Neural cell (in vitro differentiated cells): Measurements from ENCODE around the gene DHCR24. TPM values are rescaled to one million over a fixed set of nuclear protein-coding genes. Genes with fewer than 3 reads are reported as not detected.

Experiments used
- H2AFZ ChIP-seq: fragments of 200-600, 300-800 bp; sonication (generic), shearing (Covaris generic); 2 replicates; pipeline ENCODE4 v1.6.0; 2014; ENCODE audit warnings: low read depth, mild to moderate bottlenecking, antibody characterized with exemption, low read length, moderate library complexity
- H3F3A ChIP-seq: fragments of 200-600 bp; shearing (Covaris generic); 2 replicates; pipeline ENCODE4 v1.6.1; 2016; ENCODE audit warnings: mild to moderate bottlenecking, moderate library complexity, mixed read lengths, antibody characterized with exemption, low read length; ENCODE audit not compliant: insufficient read depth, poor library complexity, severe bottlenecking
- H3K27ac ChIP-seq: fragments of 200-600, 300-800 bp; sonication (generic), shearing (Covaris generic); 2 replicates; pipeline ENCODE4 v1.5.1; 2014; ENCODE audit warnings: mild to moderate bottlenecking, low read length, moderate library complexity
- H3K27me3 ChIP-seq: fragments of 300-800, 200-600 bp; sonication (generic), shearing (Covaris generic); 2 replicates; pipeline ENCODE4 v1.6.0; 2014; ENCODE audit warnings: mild to moderate bottlenecking, low read depth, low read length, moderate library complexity; ENCODE audit not compliant: insufficient read depth
- H3K36me3 ChIP-seq: fragments of 300-800, 200-600 bp; sonication (generic), shearing (Covaris generic); 2 replicates; pipeline ENCODE4 v1.5.1; 2014; ENCODE audit warnings: mild to moderate bottlenecking, antibody characterized with exemption, low read length, moderate library complexity; ENCODE audit not compliant: insufficient read depth
- H3K4me2 ChIP-seq: fragments of 300-800, 200-600 bp; sonication (generic), shearing (Covaris generic); 2 replicates; pipeline ENCODE4 v1.6.0; 2014; ENCODE audit warnings: mild to moderate bottlenecking, low read length
- H3K4me3 ChIP-seq: fragments of 300-800, 200-600 bp; sonication (generic), shearing (Covaris generic); 2 replicates; pipeline ENCODE4 v1.5.1; 2014; ENCODE audit warnings: mild to moderate bottlenecking, low read length, moderate library complexity
- H3K79me2 ChIP-seq: fragments of 200-600 bp; shearing (Covaris generic); replicated peaks from 2 replicates; pipeline ENCODE4 v1.6.0; 2014; ENCODE audit warnings: mild to moderate bottlenecking, low read length, moderate library complexity; ENCODE audit not compliant: insufficient read depth
- H3K9ac ChIP-seq: fragments of 300-800, 200-600 bp; sonication (generic), shearing (Covaris generic); 2 replicates; pipeline ENCODE4 v1.6.1; 2016; ENCODE audit warnings: mild to moderate bottlenecking, low read length, mixed read lengths
- H3K9me2 ChIP-seq: fragments of 200-600 bp; shearing (Covaris generic); 2 replicates; pipeline ENCODE4 v1.6.1; 2016; ENCODE audit warnings: mild to moderate bottlenecking, low read length, mixed read lengths; ENCODE audit not compliant: insufficient read depth
- H3K9me3 ChIP-seq: fragments of 200-600, 300-800 bp; sonication (generic), shearing (Covaris generic); 2 replicates; pipeline ENCODE4 v1.6.1; 2016; ENCODE audit warnings: mild to moderate bottlenecking, mixed run types, low read length, moderate library complexity, mixed read lengths
- H4K20me1 ChIP-seq: fragments of 200-600 bp; shearing (Covaris generic); 2 replicates; pipeline ENCODE4 v1.6.1; 2016; ENCODE audit warnings: mild to moderate bottlenecking, mixed run types; ENCODE audit not compliant: insufficient read depth
- EP300 ChIP-seq: fragments of 450-650 bp; conservative IDR thresholded peaks from 2 replicates; pipeline ENCODE4 v1.6.1; 2014; ENCODE audit warnings: antibody characterized with exemption, mild to moderate bottlenecking, moderate library complexity; ENCODE audit not compliant: poor library complexity, severe bottlenecking
- EZH2 ChIP-seq: fragments of 200-600, 300-800 bp; shearing (Covaris generic), sonication (generic); IDR thresholded peaks from 2 replicates; pipeline ENCODE4 v1.6.1; 2014; ENCODE audit warnings: antibody characterized with exemption, low read length, borderline replicate concordance, mild to moderate bottlenecking; ENCODE audit not compliant: insufficient read depth, poor library complexity, severe bottlenecking
- MXI1 ChIP-seq: fragments of 450-650 bp; conservative IDR thresholded peaks from 2 replicates; pipeline ENCODE4 v1.6.1; 2014; ENCODE audit warnings: antibody characterized with exemption, mild to moderate bottlenecking; ENCODE audit not compliant: poor library complexity, severe bottlenecking
- POLR2AphosphoS5 ChIP-seq: IDR thresholded peaks from 2 replicates; pipeline ENCODE4 v1.6.1; 2012
- RAD21 ChIP-seq: fragments of 450-650 bp; conservative IDR thresholded peaks from 2 replicates; pipeline ENCODE4 v1.6.1; 2014; ENCODE audit warnings: antibody characterized with exemption, mild to moderate bottlenecking, moderate library complexity
- SMC3 ChIP-seq: fragments of 450-650 bp; conservative IDR thresholded peaks from 2 replicates; pipeline ENCODE4 v1.6.1; 2014; ENCODE audit warnings: antibody characterized with exemption, mild to moderate bottlenecking, moderate library complexity; ENCODE audit not compliant: poor library complexity
- TAF1 ChIP-seq: IDR thresholded peaks from 2 replicates; pipeline ENCODE4 v1.6.1; 2012; ENCODE audit warnings: low read depth
- polyA plus RNA-seq: library from polyadenylated mRNA; depleted of rRNA; stranded (reverse); fragments of >200 nt; gene quantifications from 2 replicates; pipeline ENCODE4 v1.2.3, GENCODE V29; 2014
- TF ChIP-seq, protein P1 (sequence below): IDR thresholded peaks from 2 replicates; pipeline ENCODE4 v1.6.1; 2012; ENCODE audit warnings: borderline replicate concordance
- TF ChIP-seq, protein P2 (sequence below): fragments of 450-650 bp; IDR thresholded peaks from 2 replicates; pipeline ENCODE4 v1.5.1; 2014; ENCODE audit warnings: antibody characterized with exemption, mild to moderate bottlenecking, moderate library complexity; ENCODE audit not compliant: poor library complexity, severe bottlenecking

The DHCR24 gene
- polyA plus RNA-seq, 1 donor from 2014 or later: 91.3 TPM

- H3K79me2 ChIP-seq: no peaks in the 10 kb centered on the region
- no peaks in the 10 kb centered on the region for H3F3A ChIP-seq
- no peak overlapping the region for H3K4me2 ChIP-seq
- H2AFZ ChIP-seq: no peak overlapping the region
- no peak overlapping the region for H3K4me3 ChIP-seq
- H3K36me3 ChIP-seq: no peaks in the 10 kb centered on the region
- TF ChIP-seq EZH2: no peak
- TF ChIP-seq EP300: no peak
- no peak for TF ChIP-seq RAD21
- TF ChIP-seq, protein P1, sequence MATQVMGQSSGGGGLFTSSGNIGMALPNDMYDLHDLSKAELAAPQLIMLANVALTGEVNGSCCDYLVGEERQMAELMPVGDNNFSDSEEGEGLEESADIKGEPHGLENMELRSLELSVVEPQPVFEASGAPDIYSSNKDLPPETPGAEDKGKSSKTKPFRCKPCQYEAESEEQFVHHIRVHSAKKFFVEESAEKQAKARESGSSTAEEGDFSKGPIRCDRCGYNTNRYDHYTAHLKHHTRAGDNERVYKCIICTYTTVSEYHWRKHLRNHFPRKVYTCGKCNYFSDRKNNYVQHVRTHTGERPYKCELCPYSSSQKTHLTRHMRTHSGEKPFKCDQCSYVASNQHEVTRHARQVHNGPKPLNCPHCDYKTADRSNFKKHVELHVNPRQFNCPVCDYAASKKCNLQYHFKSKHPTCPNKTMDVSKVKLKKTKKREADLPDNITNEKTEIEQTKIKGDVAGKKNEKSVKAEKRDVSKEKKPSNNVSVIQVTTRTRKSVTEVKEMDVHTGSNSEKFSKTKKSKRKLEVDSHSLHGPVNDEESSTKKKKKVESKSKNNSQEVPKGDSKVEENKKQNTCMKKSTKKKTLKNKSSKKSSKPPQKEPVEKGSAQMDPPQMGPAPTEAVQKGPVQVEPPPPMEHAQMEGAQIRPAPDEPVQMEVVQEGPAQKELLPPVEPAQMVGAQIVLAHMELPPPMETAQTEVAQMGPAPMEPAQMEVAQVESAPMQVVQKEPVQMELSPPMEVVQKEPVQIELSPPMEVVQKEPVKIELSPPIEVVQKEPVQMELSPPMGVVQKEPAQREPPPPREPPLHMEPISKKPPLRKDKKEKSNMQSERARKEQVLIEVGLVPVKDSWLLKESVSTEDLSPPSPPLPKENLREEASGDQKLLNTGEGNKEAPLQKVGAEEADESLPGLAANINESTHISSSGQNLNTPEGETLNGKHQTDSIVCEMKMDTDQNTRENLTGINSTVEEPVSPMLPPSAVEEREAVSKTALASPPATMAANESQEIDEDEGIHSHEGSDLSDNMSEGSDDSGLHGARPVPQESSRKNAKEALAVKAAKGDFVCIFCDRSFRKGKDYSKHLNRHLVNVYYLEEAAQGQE: no peak
- TF ChIP-seq SMC3: no peak
- no peak for TF ChIP-seq TAF1
- TF ChIP-seq POLR2AphosphoS5: no peak
- TF ChIP-seq, protein P2, sequence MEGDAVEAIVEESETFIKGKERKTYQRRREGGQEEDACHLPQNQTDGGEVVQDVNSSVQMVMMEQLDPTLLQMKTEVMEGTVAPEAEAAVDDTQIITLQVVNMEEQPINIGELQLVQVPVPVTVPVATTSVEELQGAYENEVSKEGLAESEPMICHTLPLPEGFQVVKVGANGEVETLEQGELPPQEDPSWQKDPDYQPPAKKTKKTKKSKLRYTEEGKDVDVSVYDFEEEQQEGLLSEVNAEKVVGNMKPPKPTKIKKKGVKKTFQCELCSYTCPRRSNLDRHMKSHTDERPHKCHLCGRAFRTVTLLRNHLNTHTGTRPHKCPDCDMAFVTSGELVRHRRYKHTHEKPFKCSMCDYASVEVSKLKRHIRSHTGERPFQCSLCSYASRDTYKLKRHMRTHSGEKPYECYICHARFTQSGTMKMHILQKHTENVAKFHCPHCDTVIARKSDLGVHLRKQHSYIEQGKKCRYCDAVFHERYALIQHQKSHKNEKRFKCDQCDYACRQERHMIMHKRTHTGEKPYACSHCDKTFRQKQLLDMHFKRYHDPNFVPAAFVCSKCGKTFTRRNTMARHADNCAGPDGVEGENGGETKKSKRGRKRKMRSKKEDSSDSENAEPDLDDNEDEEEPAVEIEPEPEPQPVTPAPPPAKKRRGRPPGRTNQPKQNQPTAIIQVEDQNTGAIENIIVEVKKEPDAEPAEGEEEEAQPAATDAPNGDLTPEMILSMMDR: no peak
- TF ChIP-seq MXI1: no peak
- H3K27ac ChIP-seq: no peak overlapping the region
- no peak overlapping the region for H3K9ac ChIP-seq
- H3K9me2 ChIP-seq: no peaks in the 10 kb centered on the region
- no peaks in the 10 kb centered on the region for H3K27me3 ChIP-seq
- H3K9me3 ChIP-seq: no peaks in the 10 kb centered on the region
- H4K20me1 ChIP-seq: no peaks in the 10 kb centered on the region
These were observed 50.4 kb downstream of the DHCR24 start for GRCh38 chr1:54836594-54836993.

DNA sequence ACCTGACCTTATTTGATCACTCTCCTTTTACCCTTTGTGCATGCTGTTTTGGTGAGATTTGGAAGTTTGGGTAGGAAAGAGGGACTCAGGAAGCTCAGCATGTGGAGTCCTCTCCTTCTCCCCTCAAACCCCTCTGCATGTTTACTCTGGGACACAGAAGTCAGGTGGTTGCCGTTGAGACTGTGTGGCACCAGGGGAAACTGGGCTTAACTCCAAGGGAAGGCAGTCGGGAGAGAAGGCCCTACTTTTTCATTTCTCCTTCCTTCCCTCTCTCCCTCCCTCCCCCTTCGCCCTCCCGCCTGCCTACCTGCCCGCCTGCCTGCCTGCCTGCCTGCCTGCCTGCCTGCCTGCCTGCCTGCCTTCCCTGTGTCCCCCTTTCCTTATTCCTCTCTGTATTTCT is 51.0 kb downstream of the DHCR24 start:
- H2AFZ ChIP-seq: no peak overlapping the region
- H4K20me1 ChIP-seq: no peaks in the 10 kb centered on the region
- no peaks in the 10 kb centered on the region for H3K36me3 ChIP-seq

More for the DNA sequence above, 51.0 kb downstream of the DHCR24 start:
- Histone ChIP-seq H3K9me2 (no peaks in the 10 kb centered on the region), H3K27ac (no peak overlapping the region), H3K9ac (no peak overlapping the region), H3K4me2 (no peak overlapping the region), H3K4me3 (no peak overlapping the region), H3K27me3 (no peaks in the 10 kb centered on the region), H3K79me2 (no peaks in the 10 kb centered on the region), H3F3A (no peaks in the 10 kb centered on the region), H3K9me3 (no peaks in the 10 kb centered on the region)
- TF ChIP-seq RAD21 (no peak), EP300 (no peak), EZH2 (no peak), TAF1 (no peak), POLR2AphosphoS5 (no peak), SMC3 (no peak), MXI1 (no peak)
- TF ChIP-seq, protein P1: no peak
- TF ChIP-seq, protein P2: no peak
